ENCODE measurements around the gene NRP2. TPM values are rescaled to one million over a fixed set of nuclear protein-coding genes. Genes with fewer than 3 reads are reported as not detected.

Gene NRP2
- total and polyA plus RNA-seq, 2 donors (not counting 1 experiment from before 2014, with no cell fraction given): 1.8 to 6.8 TPM

- no peaks in the 10 kb centered on the region for H3K36me3 ChIP-seq (replicated peaks in 1 of 2; ENCODE audit: control extremely low read depth in 1 of 2, control insufficient read depth in 1 of 2, extremely low read depth in 1 of 2, insufficient read depth in 2 of 2, low read length in 1 of 2)
Measured at GRCh38 chr2:205741256-205741978, 59.1 kb downstream of the NRP2 start.

More at GRCh38 chr2:205741256-205741978, 59.1 kb downstream of the NRP2 start:
- no peak overlapping the region for H3K4me3 Mint-ChIP-seq
- no peaks in the 10 kb centered on the region for H3K9me3 Mint-ChIP-seq (ENCODE audit: insufficient read depth)
- no peaks in the 10 kb centered on the region for H3K4me1 Mint-ChIP-seq
- H3K4me2 ChIP-seq (replicated peaks; ENCODE audit: low read depth, low read length, poor library complexity, severe bottlenecking): no peak overlapping the region
- H4K20me1 ChIP-seq (ENCODE audit: control insufficient read depth, insufficient read depth, low read length, poor library complexity, severe bottlenecking): no peaks in the 10 kb centered on the region
- no peak overlapping the region for H3K27ac Mint-ChIP-seq
- no peak overlapping the region for H3K27ac ChIP-seq (ENCODE audit: low read length in 2 of 2)
- H3K4me1 ChIP-seq (ENCODE audit: control insufficient read depth in 2 of 2, insufficient read depth in 2 of 2, low read length in 2 of 2): no peaks in the 10 kb centered on the region
- H3K79me2 ChIP-seq (ENCODE audit: control insufficient read depth, insufficient read depth, low read length): no peaks in the 10 kb centered on the region
- no peak overlapping the region for H2AFZ ChIP-seq (ENCODE audit: insufficient read depth, low read depth, low read length, poor library complexity, severe bottlenecking)
- ATAC-seq (ENCODE audit: low read depth): no peak
- no peak overlapping the region for H3K9ac ChIP-seq (ENCODE audit: low read length)
- ChIA-PET CTCF (no interaction called here), POLR2A (no interaction called here)
- intact Hi-C loops (cut with micrococcal nuclease): no loop called here
- no peaks in the 10 kb centered on the region for H3K27me3 ChIP-seq (replicated peaks in 1 of 4; ENCODE audit: control extremely low read depth in 1 of 4, control insufficient read depth in 3 of 4, insufficient read depth in 4 of 4, low read length in 3 of 4)
- H3K9me3 ChIP-seq (ENCODE audit: control extremely low read depth in 1 of 3, control insufficient read depth in 2 of 3, insufficient read depth in 1 of 3, low read length in 2 of 3): no peaks in the 10 kb centered on the region
- DNase-seq: no peak
- peaks cover 8% of the 10 kb centered on the region for H3K27me3 Mint-ChIP-seq
- WGBS (ENCODE audit: insufficient coverage): 89% methylated on average over 3 of the region's 4 CpGs
- TF ChIP-seq EZH2 (IDR thresholded peaks at IDR 0.05; ENCODE audit: borderline replicate concordance, insufficient read depth, low read depth, low read length, poor library complexity, severe bottlenecking) (no peak), CTCF (IDR thresholded peaks at IDR 0.05) (no peak)
- no peak overlapping the region for H3K4me3 ChIP-seq (ENCODE audit: control extremely low read depth in 1 of 5, extremely low read depth in 1 of 5, insufficient read depth in 1 of 5, low read depth in 2 of 5, low read length in 4 of 5)

All from B cell (primary cell).